Neural progenitor cell (in vitro differentiated cells): ENCODE results near the gene GBP1. TPM values are rescaled to one million over a fixed set of nuclear protein-coding genes. Genes with fewer than 3 reads are reported as not detected.
A peak's percentile ranks its signal among the peaks of the same experiment; 100 is the strongest.
"Not testable (repeated sequence)": the region's sequence is repeated elsewhere in the genome, so short reads cannot be mapped to it uniquely, and the experiment has no call there.

Experiments used
- DNase-seq: peaks from one replicate; pipeline ENCODE4 v3.0.0-alpha.2; 2016; ENCODE audit warnings: low spot score
- H2AFZ ChIP-seq: fragments of 200-600 bp; sonication (generic); replicated peaks from 2 replicates; pipeline ENCODE4 v1.6.1; 2016; ENCODE audit warnings: antibody characterized with exemption
- H3F3A ChIP-seq: fragments of 200-600 bp; sonication (generic); 2 replicates; pipeline ENCODE4 v1.6.1; 2016; ENCODE audit warnings: antibody characterized with exemption, low read depth
- H3K27ac ChIP-seq: fragments of 200-600 bp; sonication (generic); 2 replicates; pipeline ENCODE4 v1.5.1; 2016; ENCODE audit warnings: mild to moderate bottlenecking
- H3K27me3 ChIP-seq: fragments of 200-600 bp; sonication (generic); 2 replicates; pipeline ENCODE4 v1.6.1; 2016; ENCODE audit warnings: mild to moderate bottlenecking, moderate library complexity
- H3K36me3 ChIP-seq: fragments of 200-600 bp; sonication (generic); 2 replicates; pipeline ENCODE4 v1.5.1; 2016
- H3K4me1 ChIP-seq: fragments of 200-600 bp; sonication (generic); 2 replicates; pipeline ENCODE4 v1.6.1; 2016; ENCODE audit warnings: mixed run types
- H3K4me2 ChIP-seq: fragments of 200-600 bp; sonication (generic); 2 replicates; pipeline ENCODE4 v1.6.1; 2016
- H3K4me3 ChIP-seq: fragments of 200-600 bp; sonication (generic); 2 replicates; pipeline ENCODE4 v1.5.1; 2016
- H3K79me2 ChIP-seq: fragments of 200-600 bp; sonication (generic); 2 replicates; pipeline ENCODE4 v1.6.1; 2016; ENCODE audit warnings: low read depth
- H3K9ac ChIP-seq: fragments of 200-600 bp; sonication (generic); 2 replicates; pipeline ENCODE4 v1.6.1; 2016
- H3K9me3 ChIP-seq: fragments of 200-600 bp; sonication (generic); 2 replicates; pipeline ENCODE4 v1.5.1; 2016; ENCODE audit warnings: low read depth
- H4K20me1 ChIP-seq: fragments of 200-600 bp; sonication (generic); 2 replicates; pipeline ENCODE4 v1.6.1; 2016; ENCODE audit warnings: low read depth
- H3K27ac Mint-ChIP-seq: 3 replicates; pipeline ENCODE4 v1.8.0; 2021; ENCODE audit warnings: mixed read lengths
- H3K27me3 Mint-ChIP-seq: 2 replicates; pipeline ENCODE4 v1.8.0; 2022; ENCODE audit warnings: low read depth, mild to moderate bottlenecking, inconsistent platforms, moderate library complexity, mixed read lengths; ENCODE audit not compliant: insufficient read depth
- H3K36me3 Mint-ChIP-seq: 3 replicates; pipeline ENCODE4 v1.8.0; 2021; ENCODE audit warnings: mixed read lengths
- H3K4me1 Mint-ChIP-seq: 3 replicates; pipeline ENCODE4 v1.8.0; 2021; ENCODE audit warnings: mixed read lengths
- H3K4me3 Mint-ChIP-seq: 3 replicates; pipeline ENCODE4 v1.8.0; 2021; ENCODE audit warnings: mild to moderate bottlenecking, moderate library complexity, mixed read lengths
- H3K9me3 Mint-ChIP-seq: 3 replicates; pipeline ENCODE4 v1.8.0; 2020; ENCODE audit warnings: mixed read lengths
- EZH2 ChIP-seq: fragments of 200-600 bp; sonication (generic); IDR thresholded peaks from 2 replicates; pipeline ENCODE4 v1.6.1; 2017; ENCODE audit warnings: antibody characterized with exemption, mild to moderate bottlenecking, moderate library complexity
- EZH2phosphoT487 ChIP-seq: fragments of 200-600 bp; sonication (generic); IDR thresholded peaks from 2 replicates; pipeline ENCODE4 v1.6.1; 2017; ENCODE audit warnings: antibody characterized with exemption
- total RNA-seq: library from RNA; depleted of rRNA; stranded (reverse); fragments of >200 nt; gene quantifications from 2 replicates; pipeline ENCODE4 v1.2.3, GENCODE V29; 2015; ENCODE audit warnings: low replicate concordance
- TF ChIP-seq, protein P1 (sequence below): fragments of 200-600 bp; sonication (generic); IDR thresholded peaks from 2 replicates; pipeline ENCODE4 v1.5.1; 2017; ENCODE audit warnings: antibody characterized with exemption, mild to moderate bottlenecking

Gene GBP1
- total RNA-seq, 1 donor from 2014 or later: not detected

DNA sequence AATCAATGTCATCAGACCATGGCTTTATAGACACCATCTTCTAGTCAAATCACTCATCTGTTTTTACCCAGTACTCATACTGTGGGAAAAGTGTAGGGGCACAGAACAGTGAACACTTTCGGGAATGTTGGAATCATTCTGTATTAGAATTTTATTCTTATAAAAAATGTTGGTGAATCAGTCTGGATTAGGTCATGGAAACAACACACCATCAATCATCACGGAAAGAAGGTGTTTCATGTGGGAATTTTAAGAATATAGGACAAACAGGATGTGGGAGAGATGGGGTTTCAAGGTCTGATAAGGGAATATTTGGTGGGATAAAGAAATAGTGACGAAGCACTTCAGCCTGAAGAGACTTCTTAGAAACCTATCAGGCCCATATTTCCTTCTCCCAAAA lies 17.3 kb downstream of the GBP1 start:
- DNase-seq: no peak
- H3K9me3 Mint-ChIP-seq: peaks cover 2% of the 10 kb centered on the region
- H3F3A ChIP-seq: no peaks in the 10 kb centered on the region
- H3K4me3 ChIP-seq: no peak overlapping the region
- no peak overlapping the region for H3K27ac ChIP-seq
- no peak overlapping the region for H3K4me3 Mint-ChIP-seq
- no peaks in the 10 kb centered on the region for H3K9me3 ChIP-seq
- H3K27me3 ChIP-seq: no peaks in the 10 kb centered on the region
- no peak overlapping the region for H3K4me2 ChIP-seq
- no peaks in the 10 kb centered on the region for H3K4me1 Mint-ChIP-seq
- H3K27ac Mint-ChIP-seq: no peak overlapping the region
- no peaks in the 10 kb centered on the region for H3K79me2 ChIP-seq
- H4K20me1 ChIP-seq: no peaks in the 10 kb centered on the region
- H3K36me3 ChIP-seq: no peaks in the 10 kb centered on the region
- no peak overlapping the region for H3K9ac ChIP-seq
- no peak overlapping the region for H2AFZ ChIP-seq
- no peaks in the 10 kb centered on the region for H3K36me3 Mint-ChIP-seq
- no peaks in the 10 kb centered on the region for H3K4me1 ChIP-seq
- no peaks in the 10 kb centered on the region for H3K27me3 Mint-ChIP-seq
- TF ChIP-seq, protein P1, sequence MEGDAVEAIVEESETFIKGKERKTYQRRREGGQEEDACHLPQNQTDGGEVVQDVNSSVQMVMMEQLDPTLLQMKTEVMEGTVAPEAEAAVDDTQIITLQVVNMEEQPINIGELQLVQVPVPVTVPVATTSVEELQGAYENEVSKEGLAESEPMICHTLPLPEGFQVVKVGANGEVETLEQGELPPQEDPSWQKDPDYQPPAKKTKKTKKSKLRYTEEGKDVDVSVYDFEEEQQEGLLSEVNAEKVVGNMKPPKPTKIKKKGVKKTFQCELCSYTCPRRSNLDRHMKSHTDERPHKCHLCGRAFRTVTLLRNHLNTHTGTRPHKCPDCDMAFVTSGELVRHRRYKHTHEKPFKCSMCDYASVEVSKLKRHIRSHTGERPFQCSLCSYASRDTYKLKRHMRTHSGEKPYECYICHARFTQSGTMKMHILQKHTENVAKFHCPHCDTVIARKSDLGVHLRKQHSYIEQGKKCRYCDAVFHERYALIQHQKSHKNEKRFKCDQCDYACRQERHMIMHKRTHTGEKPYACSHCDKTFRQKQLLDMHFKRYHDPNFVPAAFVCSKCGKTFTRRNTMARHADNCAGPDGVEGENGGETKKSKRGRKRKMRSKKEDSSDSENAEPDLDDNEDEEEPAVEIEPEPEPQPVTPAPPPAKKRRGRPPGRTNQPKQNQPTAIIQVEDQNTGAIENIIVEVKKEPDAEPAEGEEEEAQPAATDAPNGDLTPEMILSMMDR: no peak
- TF ChIP-seq EZH2phosphoT487: no peak
- no peak for TF ChIP-seq EZH2

DNA sequence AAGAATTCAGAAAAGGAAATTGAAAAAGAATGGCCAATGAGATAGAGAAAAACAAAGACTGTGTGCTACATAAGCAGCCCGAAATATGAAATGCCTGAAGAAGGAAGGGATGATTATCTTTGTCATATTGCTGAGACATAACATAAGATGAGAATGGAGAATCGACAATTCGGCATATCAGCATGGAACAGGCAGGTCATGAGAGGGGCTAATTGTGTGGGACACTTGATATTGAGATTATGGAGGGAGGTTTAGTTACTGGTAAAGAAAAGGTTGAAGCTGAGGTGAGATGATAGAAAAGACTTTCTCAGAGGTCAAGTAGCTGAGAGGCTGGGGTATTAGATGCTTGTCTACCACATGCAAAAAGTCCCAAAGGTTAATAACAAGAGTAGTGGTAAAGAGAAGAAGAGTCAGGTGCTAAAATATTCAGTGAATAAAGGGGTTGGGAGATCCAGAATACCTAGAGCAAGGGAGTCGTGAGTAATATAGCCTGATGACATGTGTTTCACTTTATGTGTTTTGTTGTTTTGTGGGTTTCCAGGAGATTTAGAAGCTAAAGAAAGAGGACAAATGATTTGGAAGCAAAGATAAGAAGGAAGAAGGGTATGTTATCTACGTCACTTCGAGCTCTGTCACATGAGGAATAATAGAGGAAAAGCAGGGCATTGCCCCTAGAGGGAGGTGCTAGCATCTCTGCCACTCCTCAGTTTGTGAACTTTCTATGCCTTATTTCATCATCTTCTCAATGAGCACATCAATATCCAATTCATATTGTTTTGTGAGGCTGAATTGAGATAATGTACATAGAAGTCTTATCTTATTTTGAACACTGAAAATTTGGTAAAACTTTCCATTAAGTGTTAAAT lies 18.5 kb downstream of the GBP1 start:
- not testable (repeated sequence) for H2AFZ ChIP-seq, H3K79me2 ChIP-seq, H3K27ac ChIP-seq, H3K27me3 Mint-ChIP-seq, H3K9me3 Mint-ChIP-seq, H3K36me3 ChIP-seq, H3K4me1 Mint-ChIP-seq, H3K9me3 ChIP-seq, H3K36me3 Mint-ChIP-seq, DNase-seq, H3K4me3 ChIP-seq, H4K20me1 ChIP-seq, H3K4me1 ChIP-seq, H3K4me2 ChIP-seq, H3F3A ChIP-seq, H3K27ac Mint-ChIP-seq, H3K27me3 ChIP-seq, H3K9ac ChIP-seq, H3K4me3 Mint-ChIP-seq
- TF ChIP-seq, protein P1: peak; percentile 4

DNA sequence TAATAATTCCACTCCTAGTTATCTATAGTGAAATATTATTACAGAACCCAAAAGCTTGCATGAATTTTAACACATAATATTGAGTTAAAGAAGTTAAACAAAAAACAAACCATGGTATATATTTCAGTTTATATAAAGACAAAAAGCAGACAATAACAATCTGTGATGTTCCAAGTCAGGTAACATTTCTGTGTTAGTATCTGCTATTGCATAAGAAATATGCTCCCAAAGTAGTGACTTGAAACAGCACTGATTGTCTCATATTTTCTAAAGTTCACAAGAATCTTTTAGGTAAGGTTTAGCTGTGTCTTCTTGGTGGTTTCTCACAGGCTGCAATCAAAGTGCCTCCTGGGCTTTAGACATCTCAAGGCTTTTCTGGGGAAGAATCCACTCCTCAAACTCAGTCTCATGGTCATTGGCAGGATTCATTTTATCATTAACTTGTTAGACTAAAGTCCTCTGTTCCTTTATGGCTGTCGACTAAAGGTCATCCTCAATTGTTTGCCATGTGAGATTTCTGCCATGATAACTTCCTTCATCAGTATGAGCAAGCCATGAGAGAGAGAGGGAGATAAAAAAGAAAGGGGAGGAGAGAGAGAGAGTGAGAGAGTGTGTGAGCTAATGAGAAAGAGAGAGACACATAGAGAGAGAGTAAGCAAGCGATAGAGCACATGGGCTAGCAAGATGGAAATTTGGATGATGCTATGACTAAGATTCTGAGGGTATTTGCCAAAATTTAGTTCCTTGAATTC lies 19.9 kb downstream of the GBP1 start:
- TF ChIP-seq, protein P1: no peak
- TF ChIP-seq EZH2: no peak
- TF ChIP-seq EZH2phosphoT487: no peak
- DNase-seq: no peak
- Histone ChIP-seq H3K9me3 (no peaks in the 10 kb centered on the region), H3K4me1 (no peaks in the 10 kb centered on the region), H3K79me2 (no peaks in the 10 kb centered on the region), H3K4me3 (no peak overlapping the region), H3K9ac (no peak overlapping the region), H3K4me2 (no peak overlapping the region), H2AFZ (no peak overlapping the region), H3K27ac (no peak overlapping the region), H3K36me3 (no peaks in the 10 kb centered on the region), H3F3A (no peaks in the 10 kb centered on the region), H4K20me1 (no peaks in the 10 kb centered on the region), H3K27me3 (no peaks in the 10 kb centered on the region)
- H3K36me3 Mint-ChIP-seq: no peaks in the 10 kb centered on the region
- no peaks in the 10 kb centered on the region for H3K27me3 Mint-ChIP-seq
- H3K4me3 Mint-ChIP-seq: no peak overlapping the region
- H3K4me1 Mint-ChIP-seq: no peaks in the 10 kb centered on the region
- H3K27ac Mint-ChIP-seq: no peak overlapping the region
- peaks cover 2% of the 10 kb centered on the region for H3K9me3 Mint-ChIP-seq
